Activated CD4-positive, alpha-beta T cell treated with anti-CD3 and anti-CD28 coated beads, Interleukin-2, amount 10 ng/mL, durations not matched to agents 7 days and 5 days (primary cell): ENCODE results near the gene NUDT21. TPM values are rescaled to one million over a fixed set of nuclear protein-coding genes. Genes with fewer than 3 reads are reported as not detected.
"Not testable (repeated sequence)": the region's sequence is repeated elsewhere in the genome, so short reads cannot be mapped to it uniquely, and the experiment has no call there.

Experiments
- CTCF ChIA-PET: fragments of 350-600 bp; sonication (Branson Sonifier 250); formaldehyde crosslinking; loops from one replicate; lab custom pipeline; 2021; ENCODE audit warnings: antibody characterized with exemption; lab: Charles Lee
- POLR2A ChIA-PET: fragments of 350-600 bp; sonication (Branson Sonifier 250); formaldehyde crosslinking; loops from one replicate; lab custom pipeline; 2021; ENCODE audit warnings: antibody characterized with exemption; lab: Charles Lee
- DNase-seq: peaks from one replicate; pipeline ENCODE4 v3.0.0-alpha.2; 2020
- H3K27ac Mint-ChIP-seq: one replicate; pipeline ENCODE4 v1.8.0; 2021; ENCODE audit warnings: mild to moderate bottlenecking, moderate library complexity, mixed read lengths
- H3K27me3 Mint-ChIP-seq: one replicate; pipeline ENCODE4 v1.8.0; 2021; ENCODE audit warnings: mixed read lengths
- H3K36me3 Mint-ChIP-seq: one replicate; pipeline ENCODE4 v1.8.0; 2021; ENCODE audit warnings: low read depth, mixed read lengths
- H3K4me1 Mint-ChIP-seq: one replicate; pipeline ENCODE4 v1.8.0; 2021; ENCODE audit warnings: mixed read lengths
- H3K4me3 Mint-ChIP-seq: one replicate; pipeline ENCODE4 v1.8.0; 2021; ENCODE audit warnings: mild to moderate bottlenecking, moderate library complexity, mixed read lengths
- H3K9me3 Mint-ChIP-seq: one replicate; pipeline ENCODE4 v1.8.0; 2021; ENCODE audit warnings: mixed read lengths
- total RNA-seq, 2 experiments: library from RNA; stranded (reverse); gene quantifications; one replicate each; pipeline ENCODE4 v1.2.3, GENCODE V29; 2021

Gene NUDT21
- total RNA-seq, 2 experiments from 2014 or later = 213 to 241 TPM

DNA sequence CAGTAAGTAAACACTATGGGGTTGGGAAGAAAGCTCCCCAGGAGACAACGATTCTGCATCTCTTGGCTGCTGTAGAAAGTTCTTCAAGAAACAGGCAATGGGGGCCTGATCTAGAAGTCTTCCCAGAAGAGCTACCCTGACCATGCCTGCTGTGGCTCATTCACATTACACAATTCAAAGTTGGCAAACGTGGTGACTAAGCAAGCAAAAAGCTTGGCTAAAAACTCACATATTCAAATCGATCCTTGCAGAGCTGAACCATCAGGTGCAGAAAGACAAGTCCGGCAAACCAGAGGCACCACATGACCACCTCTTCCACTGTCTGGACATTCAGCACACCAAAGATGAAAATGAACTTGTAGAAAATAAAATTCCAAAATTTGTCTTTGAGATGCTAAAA lies 41.9 kb downstream of the NUDT21 start:
- DNase-seq = no peak
- Mint-ChIP-seq H3K4me3 (no peak overlapping the region), H3K27me3 (no peaks in the 10 kb centered on the region), H3K36me3 (peaks cover 36% of the 10 kb centered on the region), H3K4me1 (peaks cover 4% of the 10 kb centered on the region), H3K9me3 (no peaks in the 10 kb centered on the region), H3K27ac (no peak overlapping the region)
- POLR2A ChIA-PET = no interaction called here
- CTCF ChIA-PET = interaction anchor here (1.3 to 2.8 kb wide), 2 partner anchors 11 to 34 kb away, joined by 4 to 8 read pairs; no protein-coding TSS in a partner anchor

DNA sequence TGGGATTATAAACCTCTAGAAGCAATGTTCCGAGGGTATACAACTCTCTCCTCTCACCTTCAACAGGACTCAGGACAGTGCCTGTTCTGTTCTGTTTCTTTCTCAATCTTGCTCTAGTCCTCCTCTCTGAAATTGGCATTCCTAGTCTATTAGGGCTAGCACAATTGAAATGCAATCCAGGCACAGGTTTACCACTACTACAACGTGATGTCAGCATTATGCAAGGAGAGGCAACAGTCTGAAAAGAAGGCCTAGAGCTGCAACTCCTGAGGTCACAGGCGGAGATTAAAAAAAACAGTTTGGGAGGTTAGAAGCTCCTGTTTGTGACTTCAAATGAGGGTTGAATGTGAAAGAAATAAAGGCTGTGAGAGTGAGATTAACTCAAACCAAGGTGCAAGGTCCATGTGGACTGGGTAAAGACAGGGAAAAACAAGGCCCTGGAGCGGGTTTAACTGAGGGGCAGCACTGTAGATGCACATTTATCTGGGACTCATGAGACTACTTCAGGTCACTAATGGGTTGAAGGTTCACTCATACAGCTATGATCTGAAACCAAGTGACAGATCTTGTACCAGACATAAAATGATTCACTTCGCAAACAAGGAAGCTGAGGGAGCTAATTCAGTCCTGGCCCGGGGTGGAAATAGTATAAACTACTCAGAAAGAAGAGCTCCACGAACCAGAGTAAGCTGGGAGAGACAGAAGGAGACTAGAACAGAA lies 42.6 kb downstream of the NUDT21 start:
- Mint-ChIP-seq H3K4me3 (no peak overlapping the region), H3K27me3 (no peaks in the 10 kb centered on the region), H3K27ac (peak overlapping the region; percentile 21), H3K9me3 (no peaks in the 10 kb centered on the region), H3K36me3 (peaks cover 36% of the 10 kb centered on the region), H3K4me1 (peaks cover 4% of the 10 kb centered on the region)
- ChIA-PET POLR2A (no interaction called here), CTCF (interaction anchor here (1.3 to 2.8 kb wide), 2 partner anchors 11 to 34 kb away, joined by 4 to 8 read pairs; no protein-coding TSS in a partner anchor)
- no peak for DNase-seq

DNA sequence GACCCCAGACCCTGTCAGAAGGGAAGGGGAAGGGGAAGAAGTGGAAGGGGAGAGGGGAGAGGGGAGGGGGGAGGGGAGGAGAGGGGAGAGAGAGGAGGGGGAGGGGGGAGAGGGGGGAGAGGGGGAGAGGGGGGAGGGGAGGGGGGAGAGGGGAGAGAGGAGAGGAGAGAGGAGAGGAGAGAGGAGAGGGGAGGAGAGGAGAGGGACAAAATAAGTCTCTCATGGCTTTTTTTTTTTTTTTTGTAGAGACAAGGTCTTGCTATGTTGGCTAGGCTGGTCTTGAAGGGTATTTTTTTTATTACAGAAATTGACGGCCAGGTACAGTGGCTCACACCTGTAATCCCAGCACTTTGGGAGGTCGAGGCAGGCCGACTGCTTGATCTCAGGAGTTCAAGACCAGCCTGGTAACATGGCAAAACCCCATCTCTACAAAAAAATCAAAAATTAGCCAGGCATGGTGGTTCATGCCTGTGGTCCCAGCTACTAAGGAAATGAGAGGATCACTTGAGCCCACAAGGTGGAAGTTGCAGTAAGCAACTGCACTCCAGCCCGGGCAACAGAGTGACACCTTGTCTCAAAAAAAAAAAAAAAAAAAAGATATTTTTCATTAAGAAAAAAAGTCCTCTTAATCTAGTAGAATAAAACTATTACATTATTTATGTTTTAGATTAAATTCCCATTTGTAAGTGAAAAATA lies 45.0 kb downstream of the NUDT21 start:
- Mint-ChIP-seq H3K4me3 (no peak overlapping the region), H3K9me3 (no peaks in the 10 kb centered on the region), H3K4me1 (peaks cover 4% of the 10 kb centered on the region), H3K27me3 (no peaks in the 10 kb centered on the region), H3K36me3 (peaks cover 45% of the 10 kb centered on the region), H3K27ac (no peak overlapping the region)
- no peak for DNase-seq
- POLR2A ChIA-PET = no interaction called here
- CTCF ChIA-PET = no interaction called here

DNA sequence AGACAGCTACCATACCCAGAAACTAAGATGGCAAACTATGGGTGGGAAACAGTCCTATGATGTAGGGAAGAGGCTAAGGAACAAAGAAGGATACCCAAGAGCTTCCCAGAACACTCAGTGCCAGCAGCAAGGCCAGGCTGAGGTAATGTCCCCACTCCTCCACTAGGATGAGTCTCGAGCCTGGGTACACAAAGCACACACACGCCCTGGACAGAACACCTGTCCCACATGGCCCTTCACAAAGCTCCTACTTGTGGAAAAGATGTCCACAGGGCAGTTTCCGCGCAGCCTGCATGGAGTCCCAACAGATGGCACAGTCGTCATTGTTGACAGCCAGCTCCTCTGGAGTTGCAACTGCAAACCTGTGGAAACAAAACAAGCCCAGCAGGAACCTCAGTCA lies 49.6 kb downstream of the NUDT21 start:
- DNase-seq = peak; percentile 18
- peaks cover 50% of the 10 kb centered on the region for H3K36me3 Mint-ChIP-seq
- H3K27me3 Mint-ChIP-seq = no peaks in the 10 kb centered on the region
- no peak overlapping the region for H3K4me3 Mint-ChIP-seq
- ChIA-PET POLR2A (no interaction called here), CTCF (interaction anchor here (0.6 to 1.5 kb wide), 3 partner anchors 14 to 838 kb away, joined by 3 to 6 read pairs (median 3); no protein-coding TSS in a partner anchor)
- H3K9me3 Mint-ChIP-seq = no peaks in the 10 kb centered on the region
- peaks cover 4% of the 10 kb centered on the region for H3K4me1 Mint-ChIP-seq
- no peak overlapping the region for H3K27ac Mint-ChIP-seq

DNA sequence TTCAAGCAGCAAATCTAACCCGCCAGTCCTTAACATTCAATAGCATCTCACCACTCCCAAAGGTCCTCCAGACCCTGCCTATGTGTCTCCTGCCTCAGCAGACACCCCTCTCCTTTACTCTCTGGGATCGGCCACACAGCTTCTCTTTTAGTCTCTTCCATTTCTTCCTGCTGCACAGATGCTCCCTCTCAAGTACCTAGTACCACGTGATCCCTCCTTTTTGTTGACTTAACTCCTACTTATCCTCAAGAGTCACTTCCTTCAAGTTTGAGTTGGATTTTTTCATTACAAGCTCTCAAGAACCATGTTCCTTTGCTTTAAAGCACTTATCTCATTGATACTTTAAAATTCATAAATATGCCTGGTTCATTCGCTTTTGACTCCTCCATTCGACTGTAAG lies 50.7 kb downstream of the NUDT21 start:
- ChIA-PET POLR2A (no interaction called here), CTCF (interaction anchor here (1.5 kb wide), 1 partner anchor 13 kb away, joined by 6 read pairs; no protein-coding TSS in a partner anchor)
- peaks cover under 1% of the 10 kb centered on the region for H3K4me1 Mint-ChIP-seq
- peaks cover 58% of the 10 kb centered on the region for H3K36me3 Mint-ChIP-seq
- no peaks in the 10 kb centered on the region for H3K9me3 Mint-ChIP-seq
- no peak overlapping the region for H3K4me3 Mint-ChIP-seq
- H3K27ac Mint-ChIP-seq = no peak overlapping the region
- no peak for DNase-seq
- H3K27me3 Mint-ChIP-seq = no peaks in the 10 kb centered on the region

DNA sequence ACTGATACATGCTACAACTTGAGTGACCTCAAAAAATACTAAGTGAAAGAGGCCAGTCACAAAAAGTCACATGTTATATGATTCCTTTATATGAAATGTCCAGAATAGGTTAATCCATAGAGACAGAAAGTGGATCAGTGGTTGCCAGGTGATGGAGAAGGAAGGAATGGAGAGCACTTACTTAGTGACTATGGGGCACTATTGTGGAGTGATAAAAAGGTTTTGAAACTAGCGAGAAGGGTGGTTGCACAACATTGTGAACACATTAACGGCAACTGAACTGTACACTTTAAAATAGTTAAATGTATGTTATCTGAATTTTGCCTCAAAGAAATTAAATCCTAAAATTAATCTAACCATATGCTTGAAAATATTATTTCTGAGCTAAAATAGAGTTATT lies 51.6 kb downstream of the NUDT21 start:
- Mint-ChIP-seq H3K9me3 (no peaks in the 10 kb centered on the region), H3K27ac (no peak overlapping the region), H3K4me1 (no peaks in the 10 kb centered on the region), H3K4me3 (no peak overlapping the region), H3K27me3 (no peaks in the 10 kb centered on the region), H3K36me3 (peaks cover 60% of the 10 kb centered on the region)
- ChIA-PET CTCF (no interaction called here), POLR2A (no interaction called here)
- no peak for DNase-seq

DNA sequence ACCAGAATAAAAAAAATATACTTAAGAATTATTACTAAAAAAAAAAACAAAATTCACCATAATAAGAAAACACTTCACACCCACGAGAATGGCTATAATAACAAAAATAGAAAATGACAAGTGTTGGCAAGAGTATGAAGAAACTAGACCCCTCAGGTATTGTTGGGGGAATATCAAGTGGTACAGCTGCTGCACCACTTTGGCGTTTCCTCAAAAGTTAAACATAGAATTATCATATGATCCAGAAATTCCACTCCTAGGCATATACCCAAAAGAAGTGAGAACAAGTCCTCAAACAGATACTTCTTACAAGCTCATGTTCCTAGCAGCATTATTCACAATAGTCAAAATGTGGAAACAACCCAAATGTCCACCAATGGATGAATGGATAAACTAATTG lies 52.1 kb downstream of the NUDT21 start:
- ChIA-PET POLR2A (no interaction called here), CTCF (no interaction called here)
- peaks cover 59% of the 10 kb centered on the region for H3K36me3 Mint-ChIP-seq
- no peak overlapping the region for H3K27ac Mint-ChIP-seq
- no peak overlapping the region for H3K4me3 Mint-ChIP-seq
- H3K27me3 Mint-ChIP-seq = no peaks in the 10 kb centered on the region
- no peak for DNase-seq
- H3K4me1 Mint-ChIP-seq = no peaks in the 10 kb centered on the region
- no peaks in the 10 kb centered on the region for H3K9me3 Mint-ChIP-seq

DNA sequence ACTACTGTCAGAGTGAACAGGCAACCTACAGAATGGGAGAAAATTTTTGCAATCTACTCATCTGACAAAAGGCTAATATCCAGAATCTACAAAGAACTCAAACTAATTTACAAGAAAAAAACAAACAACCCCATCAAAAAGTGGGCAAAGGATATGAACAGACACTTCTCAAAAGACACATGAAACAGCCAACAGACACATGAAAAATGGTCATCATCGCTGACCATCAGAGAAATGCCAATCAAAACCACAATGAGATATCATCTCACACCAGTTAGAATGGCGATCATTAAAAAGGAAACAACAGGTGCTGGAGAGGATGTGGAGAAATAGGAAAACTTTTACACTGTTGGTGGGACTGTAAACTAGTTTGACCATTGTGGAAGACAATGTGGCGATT lies 54.4 kb downstream of the NUDT21 start:
- DNase-seq, H3K4me3 Mint-ChIP-seq, H3K4me1 Mint-ChIP-seq, POLR2A ChIA-PET, CTCF ChIA-PET, H3K9me3 Mint-ChIP-seq, H3K27me3 Mint-ChIP-seq, H3K27ac Mint-ChIP-seq: not testable (repeated sequence)
- H3K36me3 Mint-ChIP-seq = peaks cover 68% of the 10 kb centered on the region

DNA sequence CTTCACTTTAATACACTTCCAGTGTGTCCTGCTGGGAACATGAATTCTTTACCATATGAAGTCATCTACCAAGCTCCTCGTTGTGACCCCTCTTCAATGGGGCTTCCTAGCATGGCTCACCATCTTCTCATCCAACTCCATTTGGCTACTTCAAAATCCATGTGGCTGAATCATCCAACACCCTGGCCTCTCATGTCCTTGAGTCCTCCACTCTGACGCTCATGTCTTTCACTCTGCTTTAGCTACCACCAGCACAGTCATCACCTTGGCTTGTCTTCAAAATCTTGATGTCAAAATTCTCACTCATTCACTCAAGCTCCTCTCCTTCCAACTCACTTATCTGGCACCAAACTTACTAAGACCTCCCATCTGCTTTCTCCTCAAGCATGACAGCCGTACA lies 61.6 kb downstream of the NUDT21 start:
- Mint-ChIP-seq H3K36me3 (peaks cover 73% of the 10 kb centered on the region), H3K9me3 (no peaks in the 10 kb centered on the region), H3K4me3 (no peak overlapping the region), H3K27ac (no peak overlapping the region), H3K27me3 (no peaks in the 10 kb centered on the region), H3K4me1 (no peaks in the 10 kb centered on the region)
- CTCF ChIA-PET = interaction anchor here (1.4 kb wide), 1 partner anchor 24 kb away, joined by 3 read pairs; no protein-coding TSS in a partner anchor
- POLR2A ChIA-PET = no interaction called here
- DNase-seq = no peak

DNA sequence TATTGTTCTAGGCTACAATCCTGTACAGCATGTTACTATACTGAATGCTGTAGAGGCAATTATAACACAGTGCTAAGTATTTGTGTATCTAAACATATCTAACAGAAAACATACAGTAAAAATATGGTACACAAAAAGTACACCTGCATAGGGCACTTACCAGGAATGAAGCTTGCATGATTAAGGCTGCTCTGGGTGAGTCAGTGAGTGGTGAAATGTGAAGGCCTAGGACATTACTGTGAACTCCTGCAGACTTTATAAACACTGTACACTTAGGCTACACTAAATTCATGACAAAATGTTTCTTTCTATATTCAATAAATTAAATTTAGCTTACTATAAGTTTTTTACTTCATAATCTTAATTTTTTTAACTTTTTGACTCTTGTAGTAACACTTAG lies 62.9 kb downstream of the NUDT21 start:
- Mint-ChIP-seq H3K27me3 (no peaks in the 10 kb centered on the region), H3K36me3 (peaks cover 77% of the 10 kb centered on the region), H3K4me1 (no peaks in the 10 kb centered on the region), H3K9me3 (peaks cover 5% of the 10 kb centered on the region), H3K4me3 (no peak overlapping the region), H3K27ac (no peak overlapping the region)
- CTCF ChIA-PET = interaction anchor here (1.1 to 1.5 kb wide), 2 partner anchors 10 to 13 kb away, joined by 3 to 6 read pairs; no protein-coding TSS in a partner anchor
- POLR2A ChIA-PET = no interaction called here
- DNase-seq = no peak

DNA sequence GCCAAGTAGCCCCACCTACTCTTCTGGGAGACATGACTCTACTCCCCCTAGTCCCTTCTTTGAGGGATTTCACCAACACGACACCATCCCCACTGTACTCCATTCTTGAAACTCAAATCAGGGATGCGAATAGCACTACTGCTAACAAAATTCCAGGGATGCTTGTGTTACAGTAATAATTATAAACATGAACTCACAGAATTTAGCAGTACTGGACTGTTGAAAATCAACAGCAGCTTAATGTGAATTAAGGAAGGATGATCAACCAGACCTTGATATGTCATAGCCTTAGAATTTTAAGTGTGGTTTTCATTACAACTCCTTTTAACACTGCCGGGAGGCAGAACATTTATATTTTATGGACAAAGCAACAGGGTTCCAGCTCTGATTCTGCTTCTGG lies 63.7 kb downstream of the NUDT21 start:
- no peak for DNase-seq
- Mint-ChIP-seq H3K36me3 (peaks cover 78% of the 10 kb centered on the region), H3K27ac (no peak overlapping the region), H3K9me3 (peaks cover 9% of the 10 kb centered on the region), H3K27me3 (no peaks in the 10 kb centered on the region), H3K4me3 (no peak overlapping the region), H3K4me1 (no peaks in the 10 kb centered on the region)
- CTCF ChIA-PET = interaction anchor here (1.5 to 1.6 kb wide), 2 partner anchors 14 to 19 kb away, joined by 5 to 6 read pairs; no protein-coding TSS in a partner anchor
- POLR2A ChIA-PET = no interaction called here

DNA sequence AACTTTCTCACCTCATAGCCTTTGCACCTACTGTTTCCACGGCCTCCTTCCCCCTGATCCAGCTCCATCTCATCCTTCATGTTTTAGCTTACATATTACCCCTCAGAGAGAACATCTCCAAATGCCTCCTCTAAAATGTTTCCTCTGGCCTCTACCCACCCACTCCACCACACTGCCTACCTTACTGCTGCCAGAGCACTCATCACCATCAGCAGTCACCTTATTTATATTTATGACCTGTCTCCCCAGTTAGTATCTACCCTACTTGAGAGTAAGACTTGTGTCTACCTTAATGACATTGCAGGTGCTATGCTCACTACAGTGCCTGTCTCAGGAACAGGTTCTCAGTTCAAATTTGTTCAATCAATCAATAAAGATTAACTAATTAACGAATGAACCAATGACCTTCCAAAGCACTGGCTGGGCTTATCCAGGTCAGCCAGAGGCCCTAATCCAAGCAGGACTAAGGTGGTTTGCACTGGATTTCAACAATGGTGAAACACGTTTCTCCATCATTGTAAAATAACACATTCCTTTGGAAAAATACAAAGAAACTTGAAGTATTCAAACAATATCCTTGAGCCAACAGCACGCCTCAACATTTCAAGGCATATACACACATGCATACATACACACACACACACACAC lies 66.9 kb downstream of the NUDT21 start:
- Mint-ChIP-seq H3K27ac (no peak overlapping the region), H3K4me1 (no peaks in the 10 kb centered on the region), H3K4me3 (no peak overlapping the region), H3K9me3 (peaks cover 25% of the 10 kb centered on the region), H3K36me3 (peaks cover 80% of the 10 kb centered on the region), H3K27me3 (no peaks in the 10 kb centered on the region)
- ChIA-PET CTCF (interaction anchor here (0.6 kb wide), 1 partner anchor 19 kb away, joined by 3 read pairs; no protein-coding TSS in a partner anchor), POLR2A (no interaction called here)
- DNase-seq = no peak
